Measurements from ENCODE around the gene DHTKD1.

DNA sequence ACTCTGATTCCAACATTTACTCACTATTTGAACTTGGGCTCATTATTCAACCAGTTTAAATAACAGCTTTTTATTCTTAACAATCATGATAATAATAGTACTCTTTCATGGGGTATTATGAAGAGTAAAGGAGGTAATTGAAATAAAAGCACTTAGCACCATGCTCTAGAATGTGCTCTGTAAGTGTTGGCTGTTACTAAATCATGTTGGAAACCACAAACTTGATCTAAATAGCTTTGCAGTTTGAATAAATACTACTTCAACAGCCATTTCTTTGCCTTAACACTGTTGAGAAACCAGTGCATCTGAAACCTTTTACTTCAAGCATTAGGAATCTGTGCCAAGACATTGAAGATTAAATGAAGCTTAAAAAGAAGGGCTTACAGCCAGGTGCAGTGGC lies 18.2 kb upstream of the DHTKD1 start:
- TF ChIP-seq, protein P1, sequence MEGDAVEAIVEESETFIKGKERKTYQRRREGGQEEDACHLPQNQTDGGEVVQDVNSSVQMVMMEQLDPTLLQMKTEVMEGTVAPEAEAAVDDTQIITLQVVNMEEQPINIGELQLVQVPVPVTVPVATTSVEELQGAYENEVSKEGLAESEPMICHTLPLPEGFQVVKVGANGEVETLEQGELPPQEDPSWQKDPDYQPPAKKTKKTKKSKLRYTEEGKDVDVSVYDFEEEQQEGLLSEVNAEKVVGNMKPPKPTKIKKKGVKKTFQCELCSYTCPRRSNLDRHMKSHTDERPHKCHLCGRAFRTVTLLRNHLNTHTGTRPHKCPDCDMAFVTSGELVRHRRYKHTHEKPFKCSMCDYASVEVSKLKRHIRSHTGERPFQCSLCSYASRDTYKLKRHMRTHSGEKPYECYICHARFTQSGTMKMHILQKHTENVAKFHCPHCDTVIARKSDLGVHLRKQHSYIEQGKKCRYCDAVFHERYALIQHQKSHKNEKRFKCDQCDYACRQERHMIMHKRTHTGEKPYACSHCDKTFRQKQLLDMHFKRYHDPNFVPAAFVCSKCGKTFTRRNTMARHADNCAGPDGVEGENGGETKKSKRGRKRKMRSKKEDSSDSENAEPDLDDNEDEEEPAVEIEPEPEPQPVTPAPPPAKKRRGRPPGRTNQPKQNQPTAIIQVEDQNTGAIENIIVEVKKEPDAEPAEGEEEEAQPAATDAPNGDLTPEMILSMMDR (conservative IDR thresholded peaks at IDR 0.05 in 1 of 2, IDR thresholded peaks at IDR 0.05 in 1 of 2; ENCODE audit: low read depth in 1 of 2, low read length in 2 of 2): no peak
- no peak for TF ChIP-seq EZH2 (IDR thresholded peaks at IDR 0.05; ENCODE audit: low read length, missing control alignments)
